DND-41 (cell line): ENCODE data around the gene CTCF.

Experiments
- EZH2 ChIP-seq: IDR thresholded peaks from 3 replicates; pipeline ENCODE4 v1.6.1; 2012; ENCODE audit warnings: borderline replicate concordance, low read depth, mild to moderate bottlenecking, moderate library complexity, low read length, inconsistent platforms; ENCODE audit not compliant: severe bottlenecking
- TF ChIP-seq, protein P1 (sequence below): IDR thresholded peaks from 2 replicates; pipeline ENCODE4 v1.5.1; 2012; ENCODE audit warnings: borderline replicate concordance, low read length, moderate library complexity, mild to moderate bottlenecking; ENCODE audit not compliant: poor library complexity, severe bottlenecking; ENCODE audit errors: extremely low read depth

DNA sequence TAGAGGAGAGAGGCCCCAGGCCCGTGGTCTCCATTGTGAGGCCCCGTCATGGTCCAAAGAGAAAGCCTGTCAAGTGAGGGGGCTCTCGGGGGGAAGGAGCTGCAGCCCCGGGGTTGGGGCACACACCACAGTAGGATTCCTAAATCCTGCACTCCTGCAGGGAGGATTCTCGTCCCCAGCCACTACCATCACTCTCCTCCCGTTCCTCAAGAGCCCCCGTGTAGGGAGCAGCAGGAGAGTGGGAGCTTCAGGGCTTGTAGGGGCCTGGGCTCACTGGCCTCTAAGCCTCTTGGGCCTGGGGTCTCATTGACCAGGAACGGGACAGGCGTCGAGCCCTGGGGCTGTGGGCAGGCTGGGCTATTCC is 105.1 kb downstream of the CTCF start:
- no peak for TF ChIP-seq EZH2
- TF ChIP-seq, protein P1, sequence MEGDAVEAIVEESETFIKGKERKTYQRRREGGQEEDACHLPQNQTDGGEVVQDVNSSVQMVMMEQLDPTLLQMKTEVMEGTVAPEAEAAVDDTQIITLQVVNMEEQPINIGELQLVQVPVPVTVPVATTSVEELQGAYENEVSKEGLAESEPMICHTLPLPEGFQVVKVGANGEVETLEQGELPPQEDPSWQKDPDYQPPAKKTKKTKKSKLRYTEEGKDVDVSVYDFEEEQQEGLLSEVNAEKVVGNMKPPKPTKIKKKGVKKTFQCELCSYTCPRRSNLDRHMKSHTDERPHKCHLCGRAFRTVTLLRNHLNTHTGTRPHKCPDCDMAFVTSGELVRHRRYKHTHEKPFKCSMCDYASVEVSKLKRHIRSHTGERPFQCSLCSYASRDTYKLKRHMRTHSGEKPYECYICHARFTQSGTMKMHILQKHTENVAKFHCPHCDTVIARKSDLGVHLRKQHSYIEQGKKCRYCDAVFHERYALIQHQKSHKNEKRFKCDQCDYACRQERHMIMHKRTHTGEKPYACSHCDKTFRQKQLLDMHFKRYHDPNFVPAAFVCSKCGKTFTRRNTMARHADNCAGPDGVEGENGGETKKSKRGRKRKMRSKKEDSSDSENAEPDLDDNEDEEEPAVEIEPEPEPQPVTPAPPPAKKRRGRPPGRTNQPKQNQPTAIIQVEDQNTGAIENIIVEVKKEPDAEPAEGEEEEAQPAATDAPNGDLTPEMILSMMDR, result no peak
